HG03520 (cell line): Measurements from ENCODE around the gene IGFBP5.

Experiments used
- ATAC-seq: cut with Tn5 transposase; IDR thresholded peaks from one replicate; pipeline ENCODE4 v1.9.1; 2021; ENCODE audit warnings: mild to moderate bottlenecking, moderate library complexity; ENCODE audit not compliant: unreplicated experiment

The IGFBP5 gene

DNA sequence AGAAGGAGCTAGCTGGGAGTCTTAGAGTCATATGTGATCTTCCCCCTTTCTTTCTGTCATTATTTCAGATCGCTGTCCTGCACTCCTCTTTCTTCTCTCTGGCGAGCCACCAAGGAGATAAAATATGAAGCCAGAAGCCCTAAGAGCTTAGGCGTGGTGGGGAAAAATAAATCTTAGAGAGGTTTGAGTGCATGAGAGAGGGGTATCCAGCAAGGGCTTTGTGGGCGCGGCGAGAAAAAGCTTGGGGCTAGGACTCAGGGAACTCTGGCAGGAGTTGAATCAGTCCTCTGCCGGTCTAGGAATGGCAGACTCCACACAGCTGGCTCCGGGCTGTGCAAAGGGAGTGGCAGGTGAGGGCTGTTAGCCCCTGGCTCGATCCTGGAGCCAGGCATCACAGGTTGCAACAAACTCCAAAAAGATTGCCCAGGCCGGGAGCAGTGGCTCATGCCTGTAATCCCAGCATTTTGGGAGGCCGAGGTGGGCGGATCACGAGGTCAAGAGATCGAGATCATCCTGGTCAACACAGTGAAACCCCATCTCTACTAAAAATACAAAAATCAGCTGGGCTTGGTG is 20.1 kb upstream of the IGFBP5 start:
- no peak for ATAC-seq

DNA sequence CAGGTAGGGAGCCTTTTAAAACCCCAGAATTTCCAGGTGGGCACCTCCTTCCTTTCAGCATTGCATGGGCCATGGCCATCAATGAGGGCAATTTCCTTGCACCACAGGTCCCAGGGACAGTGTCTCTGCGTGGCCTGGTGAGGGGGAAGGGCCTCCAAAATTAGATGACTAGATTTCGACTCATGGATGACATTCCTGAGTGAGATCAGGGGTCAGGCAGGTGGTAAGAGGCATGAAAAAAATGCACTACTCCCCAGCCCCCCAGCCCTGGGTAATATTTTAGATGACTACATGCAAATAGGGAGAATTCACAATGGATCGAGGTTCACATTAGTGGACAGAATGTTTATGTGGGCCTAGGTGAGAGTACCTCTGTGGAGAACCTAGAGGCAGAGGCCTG is 19.0 kb upstream of the IGFBP5 start:
- no peak for ATAC-seq

GRCh38 chr2:216713691-216714336 is 18.5 kb upstream of the IGFBP5 start:
- no peak for ATAC-seq

GRCh38 chr2:216711348-216711747 is 16.0 kb upstream of the IGFBP5 start:
- ATAC-seq, result no peak

- no peak for ATAC-seq
These were observed 15.4 kb upstream of the IGFBP5 start for GRCh38 chr2:216710551-216711301.

- ATAC-seq, result no peak
These were observed 7.4 kb upstream of the IGFBP5 start for GRCh38 chr2:216702756-216703155.

- ATAC-seq, result no peak
These were observed 6.2 kb upstream of the IGFBP5 start for GRCh38 chr2:216701544-216701943.

DNA sequence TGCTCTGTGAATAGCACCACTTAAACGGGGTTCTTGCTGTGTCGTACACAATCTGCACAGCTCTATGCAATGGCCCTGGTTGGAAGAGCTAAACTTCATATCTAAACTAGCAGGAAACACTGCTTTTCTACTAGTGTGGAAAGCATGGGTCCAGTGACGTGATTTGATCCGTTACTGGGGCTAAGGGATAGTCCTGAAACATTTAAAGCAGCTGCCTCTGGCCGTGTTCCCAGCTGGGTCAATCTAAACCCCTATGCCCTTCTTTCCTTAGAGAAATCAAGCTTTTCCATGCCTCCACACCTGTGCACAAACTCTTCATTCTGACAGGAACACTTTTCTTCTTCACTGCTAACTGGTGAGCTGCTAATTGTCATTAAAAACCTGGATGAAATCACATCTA is 5.4 kb upstream of the IGFBP5 start:
- no peak for ATAC-seq

DNA sequence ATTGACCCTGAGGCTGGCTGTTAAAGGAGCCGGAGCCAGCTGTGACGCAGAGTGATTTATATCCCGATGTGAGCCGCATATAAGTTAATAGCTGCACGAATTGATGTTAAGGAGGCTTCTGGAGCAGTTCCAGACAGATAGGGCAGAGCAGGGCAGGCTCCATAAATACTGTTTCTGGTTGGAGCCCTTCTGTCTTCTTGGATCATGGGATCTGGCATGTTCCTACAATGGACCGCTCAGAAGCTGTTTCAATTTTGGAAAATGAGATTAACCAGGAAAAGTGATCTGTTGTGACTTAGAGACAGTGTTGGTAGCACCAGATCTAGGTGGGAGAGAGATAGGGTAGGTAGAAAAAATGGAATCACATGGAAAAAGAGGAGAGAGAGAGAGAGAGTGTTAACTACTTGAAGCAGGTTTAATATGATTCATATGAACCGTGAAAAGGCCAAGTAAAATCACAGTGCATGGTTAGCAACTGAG is 4.8 kb upstream of the IGFBP5 start:
- ATAC-seq, result no peak

DNA sequence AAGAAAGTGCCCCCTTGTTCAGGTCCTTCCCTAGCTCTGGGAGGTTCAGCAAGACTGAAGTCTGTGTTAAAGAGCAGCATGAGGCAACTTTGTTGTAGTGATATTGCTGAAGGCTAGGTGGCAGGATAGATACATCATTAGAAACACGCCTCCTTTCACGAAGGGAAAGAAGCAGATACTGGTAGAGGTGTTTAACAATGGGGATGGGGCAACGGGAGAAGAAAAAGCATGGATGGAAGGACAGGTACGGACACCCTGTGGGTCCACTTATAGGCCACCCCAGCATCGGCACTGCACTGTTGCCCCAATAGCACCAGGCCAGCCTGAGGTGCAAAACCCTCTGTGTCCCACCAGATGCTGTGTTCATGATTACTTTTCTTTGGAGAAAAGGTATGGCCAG is 3.5 kb upstream of the IGFBP5 start:
- ATAC-seq, result peak; percentile 56

- ATAC-seq, result no peak
These were observed 2.9 kb upstream of the IGFBP5 start for GRCh38 chr2:216698293-216698692.

GRCh38 chr2:216696751-216697560 is 1.6 kb upstream of the IGFBP5 start:
- no peak for ATAC-seq

- no peak for ATAC-seq
These were observed 972 bp upstream of the IGFBP5 start for GRCh38 chr2:216696321-216696720.

DNA sequence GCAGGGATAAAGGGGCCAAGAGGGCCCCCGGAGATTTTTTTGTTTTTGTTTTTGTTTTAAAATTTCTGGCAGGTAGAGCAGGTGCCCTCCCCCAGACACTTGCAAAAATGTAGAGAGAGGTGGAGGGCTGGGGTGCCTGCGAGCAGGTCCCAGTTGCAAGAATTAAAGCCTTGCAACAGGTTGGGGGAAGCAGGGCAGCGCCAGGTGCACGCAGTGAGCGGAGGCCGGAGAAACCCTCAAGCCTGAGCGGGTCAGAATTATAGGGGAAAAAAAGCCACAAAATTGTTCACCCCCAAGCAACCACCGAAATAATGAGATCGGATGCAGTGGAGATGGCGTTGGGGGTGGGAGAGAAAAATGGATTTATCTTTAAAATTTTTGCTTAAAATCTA is 527 bp downstream of the IGFBP5 start:
- no peak for ATAC-seq

DNA sequence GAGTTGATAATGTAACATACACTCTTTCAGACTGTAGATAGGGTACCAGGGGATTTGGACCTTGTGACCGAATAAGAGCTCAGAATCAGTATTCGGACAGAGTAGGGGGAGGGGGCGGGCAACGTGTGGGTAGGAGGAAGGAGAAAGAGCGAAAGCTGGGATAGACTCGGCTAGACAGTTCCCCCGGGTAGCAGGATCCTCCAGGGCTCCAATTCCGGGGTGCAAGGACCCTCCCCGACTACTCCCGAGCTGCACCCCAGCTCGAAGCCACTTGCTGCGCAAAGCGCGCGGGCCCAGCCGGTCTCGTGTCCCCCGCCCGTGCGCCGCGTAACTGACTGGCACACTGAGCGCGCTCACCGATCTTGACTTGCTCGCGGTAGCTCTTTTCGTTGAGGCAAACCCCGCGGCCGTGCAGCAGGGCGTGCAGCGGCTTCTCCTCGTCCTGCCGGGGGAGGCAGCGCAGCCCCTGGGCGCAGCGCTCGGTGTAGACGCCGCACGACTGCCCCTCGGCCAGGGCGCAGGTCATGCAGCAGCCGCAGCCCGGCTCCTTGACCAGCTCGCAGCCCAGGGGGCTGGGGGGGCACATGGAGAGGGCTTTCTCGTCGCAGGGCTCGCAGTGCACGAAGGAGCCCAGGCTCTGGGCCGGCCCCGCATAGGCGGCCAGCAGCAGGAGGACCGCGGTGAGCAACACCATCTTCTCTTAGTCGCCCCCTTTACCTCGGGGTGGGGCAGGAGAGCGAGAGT is 1.1 kb downstream of the IGFBP5 start:
- no peak for ATAC-seq

- ATAC-seq, result no peak
These were observed 1.8 kb downstream of the IGFBP5 start for GRCh38 chr2:216693414-216694080.

GRCh38 chr2:216692636-216693413 is 2.5 kb downstream of the IGFBP5 start:
- ATAC-seq, result no peak

DNA sequence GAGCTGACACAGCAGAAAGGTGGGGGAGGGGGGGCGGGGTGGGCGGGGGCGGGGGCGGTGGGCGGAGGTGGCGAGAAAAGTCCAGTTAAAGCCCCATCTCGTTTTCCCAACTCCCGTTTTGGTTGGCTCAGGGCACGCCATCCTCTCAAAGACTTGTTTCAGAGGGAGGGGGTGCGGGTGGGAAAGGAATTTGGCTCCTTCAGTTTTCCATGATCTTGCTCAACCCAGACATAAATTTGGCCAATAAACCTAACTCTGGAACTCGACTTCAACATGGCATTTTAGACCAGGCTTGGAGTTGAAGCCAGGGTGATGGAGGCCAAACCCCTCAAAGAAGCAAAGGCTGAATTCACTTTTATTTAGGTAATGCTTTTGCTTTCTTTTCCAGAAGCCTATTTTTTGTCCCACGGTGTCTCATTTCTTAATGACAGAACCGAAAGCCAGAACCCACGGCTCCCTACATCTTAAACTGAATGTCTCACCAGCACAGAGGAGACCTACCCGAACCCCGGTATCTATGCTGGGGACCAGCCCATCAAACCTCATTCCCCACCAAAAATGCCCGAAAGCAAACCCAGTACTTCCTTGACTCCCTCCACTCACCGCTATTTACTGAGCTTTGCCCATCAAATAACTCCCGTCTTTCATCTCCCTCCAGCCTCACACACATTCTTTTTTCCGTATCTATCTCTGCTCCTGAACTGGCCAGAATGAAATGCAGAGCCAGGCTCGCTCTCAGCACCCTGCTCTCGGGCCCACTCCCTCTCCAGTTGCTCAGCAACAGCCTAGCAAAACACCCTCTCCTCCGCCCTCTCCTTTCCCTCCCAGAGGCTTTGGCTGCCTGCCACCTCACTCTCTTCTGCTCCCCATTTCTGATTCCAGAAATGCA is 4.3 kb downstream of the IGFBP5 start:
- no peak for ATAC-seq
